K562 (cell line): ENCODE data around the gene SRCIN1. TPM values are rescaled to one million over a fixed set of nuclear protein-coding genes. Genes with fewer than 3 reads are reported as not detected.

Experiments
- ATAC-seq: fragments of 200-7000 bp; cut with Tn5 transposase; 3 replicates; pipeline ENCODE4 v1.9.1; 2020; ENCODE audit warnings: moderate library complexity
- BruUV-seq: library from RNA; stranded (reverse); fragments of 400-500 nt; replicated peaks from 2 replicates; lab custom pipeline; 2021; lab: Mats Ljungman, UMichigan
- CTCF ChIA-PET: fragments of 300-600 bp; formaldehyde crosslinking; extraction: SDS; loops from one replicate; lab custom pipeline; 2021; ENCODE audit warnings: low intra/inter-chr PET ratio; lab: Yijun Ruan, JAX
- POLR2A ChIA-PET: fragments of 300-600, 350-650 bp; sonication (Branson Sonifier 250); formaldehyde crosslinking; extraction: SDS; loops from one replicate; lab custom pipeline; 2021; ENCODE audit warnings: antibody characterized with exemption, inconsistent platforms; lab: Yijun Ruan, JAX
- DNase-seq, 4 experiments: peaks; one replicate each; pipeline versions ENCODE4 v3.0.0 to v3.0.0-alpha.2; 2011 to 2018; ENCODE audit warnings: low spot score in 3 of 4, mixed read lengths in 3 of 4; ENCODE audit errors: extremely low read depth in 1 of 4
- FAIRE-seq: peaks from 2 replicates; lab custom pipeline; 2011; peaks lifted over from hg19 to GRCh38; lab: Jason Lieb, UNC
- H2AFZ ChIP-seq: 2 replicates; pipeline ENCODE4 v1.6.0; 2011; ENCODE audit warnings: low read depth, low read length, control low read depth, inconsistent platforms
- H3K27ac ChIP-seq: fragments of 200-600 bp; 3 replicates; pipeline ENCODE4 v1.8.0; 2011; ENCODE audit warnings: low read depth, mild to moderate bottlenecking, control low read depth, inconsistent platforms, low read length, moderate library complexity, mixed read lengths; ENCODE audit errors: extremely low read depth
- H3K27me3 ChIP-seq, 2 experiments: fragments of 300-600 bp in 1 of 2; 2 replicates in 1 of 2; 3 replicates in 1 of 2; pipeline versions ENCODE4 v1.6.0 to v1.8.0; 2011; ENCODE audit warnings: inconsistent platforms in 2 of 2, low read length in 2 of 2, mild to moderate bottlenecking in 1 of 2, mixed read lengths in 1 of 2, moderate library complexity in 1 of 2; ENCODE audit not compliant: control insufficient read depth in 2 of 2, insufficient read depth in 2 of 2
- H3K36me3 ChIP-seq: fragments of 300-600 bp; 3 replicates; pipeline ENCODE4 v1.8.0; 2011; ENCODE audit warnings: mild to moderate bottlenecking, low read length, inconsistent platforms; ENCODE audit not compliant: control insufficient read depth, insufficient read depth
- H3K4me1 ChIP-seq, 2 experiments: fragments of 200-600 bp in 1 of 2; replicated peaks in 1 of 2; 2 replicates in 1 of 2; 3 replicates in 1 of 2; pipeline versions ENCODE4 v1.5.1 to v1.8.0; 2011; ENCODE audit warnings: inconsistent platforms in 2 of 2, low read length in 2 of 2, mild to moderate bottlenecking in 1 of 2, mixed read lengths in 1 of 2, moderate library complexity in 1 of 2; ENCODE audit not compliant: control insufficient read depth in 2 of 2, insufficient read depth in 2 of 2
- H3K4me2 ChIP-seq: 2 replicates; pipeline ENCODE4 v1.6.1; 2011; ENCODE audit warnings: low read length, control low read depth, inconsistent platforms, mixed read lengths; ENCODE audit not compliant: insufficient read depth
- H3K4me3 ChIP-seq: fragments of 200-600 bp; sonication (generic), shearing (Covaris generic); 2 replicates; pipeline ENCODE4 v1.5.1; 2016; ENCODE audit warnings: control low read depth, inconsistent platforms
- H3K79me2 ChIP-seq: fragments of 200-600 bp; 3 replicates; pipeline ENCODE4 v1.8.0; 2011; ENCODE audit warnings: low read length, inconsistent platforms; ENCODE audit not compliant: control insufficient read depth, insufficient read depth
- H3K9ac ChIP-seq, 2 experiments: 2 replicates each; pipeline versions ENCODE4 v1.6.0 to v1.6.1; 2011; ENCODE audit warnings: low read depth in 2 of 2, low read length in 2 of 2, control low read depth in 1 of 2, inconsistent platforms in 1 of 2, mild to moderate bottlenecking in 1 of 2, mixed read lengths in 1 of 2; ENCODE audit not compliant: insufficient read depth in 1 of 2
- H3K9me1 ChIP-seq: one replicate; pipeline ENCODE4 v1.6.0; 2011; ENCODE audit warnings: inconsistent platforms, mild to moderate bottlenecking, low read length, moderate library complexity; ENCODE audit not compliant: control insufficient read depth, insufficient read depth
- H3K9me3 ChIP-seq: replicated peaks from 2 replicates; pipeline ENCODE4 v1.5.1; 2011; ENCODE audit warnings: low read depth, low read length, inconsistent platforms; ENCODE audit not compliant: control insufficient read depth, insufficient read depth
- H4K20me1 ChIP-seq: replicated peaks from 2 replicates; pipeline ENCODE4 v1.6.1; 2011; ENCODE audit warnings: low read length, inconsistent platforms, mixed read lengths; ENCODE audit not compliant: control insufficient read depth, insufficient read depth
- CBX5 ChIP-seq: IDR thresholded peaks from 2 replicates; pipeline ENCODE4 v1.6.1; 2014; ENCODE audit warnings: low read depth, borderline replicate concordance
- ESRRB ChIP-seq: fragments of 250-450 bp; sonication (Bioruptor Pico); IDR thresholded peaks from 2 replicates; pipeline ENCODE4 v1.5.0; 2020; ENCODE audit warnings: mild to moderate bottlenecking, moderate library complexity, borderline replicate concordance
- HMGN3 ChIP-seq: IDR thresholded peaks from 2 replicates; pipeline ENCODE4 v1.6.1; 2011; ENCODE audit warnings: borderline replicate concordance, low read depth, mild to moderate bottlenecking, mixed read lengths, low read length; ENCODE audit not compliant: insufficient read length; ENCODE audit errors: extremely low read depth
- STAT5B ChIP-seq: fragments of 250-450 bp; sonication (Bioruptor Pico); IDR thresholded peaks from 2 replicates; pipeline ENCODE4 v1.8.0; 2021; ENCODE audit warnings: mild to moderate bottlenecking, inconsistent platforms
- TAF7 ChIP-seq: fragments of 450-650 bp; IDR thresholded peaks from 2 replicates; pipeline ENCODE4 v1.6.1; 2016; ENCODE audit warnings: missing genetic modification characterization, missing compliant biosample characterization
- YBX1 ChIP-seq: fragments of 450-650 bp; IDR thresholded peaks from 2 replicates; pipeline ENCODE4 v1.7.1; 2016; ENCODE audit warnings: mild to moderate bottlenecking
- ZNF518B ChIP-seq: fragments of 250-450 bp; sonication (Bioruptor Pico); IDR thresholded peaks from 2 replicates; pipeline ENCODE4 v1.5.0; 2021; ENCODE audit warnings: mild to moderate bottlenecking, moderate library complexity
- WGBS: fragments of 100-300 bp; shearing (Covaris generic); methylation state at CpG from one replicate; pipeline ENCODE4 v1.1.6; 2016; ENCODE audit warnings: low coverage, mixed read lengths; ENCODE audit not compliant: insufficient coverage; ENCODE audit errors: missing lambda C conversion rate; 5-methylcytosine and 5-hydroxymethylcytosine counted together
- in situ Hi-C: fragments of 300-500 bp; cut with MboI; formaldehyde crosslinking; loops from 4 replicates; pipeline ENCODE4 v1.15.0; 2018; ENCODE audit warnings: inconsistent platforms, mixed read lengths
- intact Hi-C: fragments of 100-400 bp; cut with micrococcal nuclease; formaldehyde crosslinking; loops from 2 replicates; pipeline ENCODE4 v1.14.2; 2022
- polyA plus RNA-seq, 8 experiments: library from polyadenylated mRNA; depleted of rRNA in 4 of 8; stranded (reverse) in 5 of 8; unstranded in 3 of 8; fragments of >200 nt; fragmentation: Nextera tagmentation in 2 of 8; fragmentation: Illumina TruSeq in 1 of 8; extraction: Ambion mirVana in 2 of 8; extraction: Trizol in 1 of 8; gene quantifications; 2 replicates each; pipeline versions ENCODE4 v1.2.1 to v1.2.3, GENCODE V29; 2011 to 2014; ENCODE audit warnings: inconsistent platforms in 1 of 8, missing spikeins in 1 of 8
- total RNA-seq, 7 experiments: library from RNA; depleted of rRNA in 6 of 7; stranded (reverse); fragments of >200 nt in 6 of 7; fragmentation: Illumina TruSeq in 2 of 7; extraction: Trizol in 2 of 7; gene quantifications; 2 replicates each; pipeline versions ENCODE4 v1.2.1 to v1.2.3, GENCODE V29; 2011 to 2021; ENCODE audit warnings: low replicate concordance in 1 of 7

The SRCIN1 gene
- total and polyA plus RNA-seq, 9 of the 15 experiments (the other 6 are each of a cell fraction or from before 2014, with no cell fraction given) = 0.09 to 0.33 (median 0.13) TPM; not detected in 6

DNA sequence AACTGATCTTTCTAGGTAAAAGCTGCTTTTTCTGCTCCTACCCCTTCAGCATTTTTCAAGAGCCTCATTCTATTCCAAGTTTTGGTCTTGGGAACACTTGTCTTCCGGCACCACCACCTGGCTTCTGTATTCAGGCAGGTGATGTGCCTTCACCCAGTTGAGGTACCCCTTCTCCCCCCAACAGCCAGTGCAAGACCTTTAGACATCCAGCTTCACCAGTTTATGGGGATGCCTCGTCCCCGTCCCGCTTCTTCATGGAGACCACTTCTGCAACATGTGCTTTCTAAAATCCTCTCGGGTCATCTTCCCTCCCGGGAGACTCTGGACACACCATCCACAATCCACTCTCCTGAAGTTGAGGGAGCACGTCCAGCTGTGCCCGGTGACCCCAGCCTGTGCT lies 69.9 kb downstream of the SRCIN1 start:
- ATAC-seq = no peak
- in situ Hi-C loops = no loop called here

GRCh38 chr17:38534498-38534885 lies 71.3 kb downstream of the SRCIN1 start:
- Histone ChIP-seq H4K20me1 (no peaks in the 10 kb centered on the region; the same call in 1 of the 2 replicates), H3K27ac (no peak overlapping the region)
- no TSS peak for BruUV-seq
- WGBS = 3% methylated on average over 7 of the region's 7 CpGs
- TF ChIP-seq YBX1 (no peak), STAT5B (no peak), ZNF518B (CRISPR knock-in tag) (no peak), ESRRB (CRISPR knock-in tag) (no peak), HMGN3 (no peak)
- TF ChIP-seq, all 486 proteins: peak for 0
- Histone ChIP-seq H3K9me1 (no peaks in the 10 kb centered on the region), H2AFZ (no peak overlapping the region), H3K4me3 (no peak overlapping the region), H3K36me3 (no peaks in the 10 kb centered on the region), H3K27me3 (peaks cover 19 to 58% of the 10 kb centered on the region in 2 experiments; a peak in 4 of 5 replicates), H3K79me2 (no peaks in the 10 kb centered on the region), H3K4me1 (peaks cover 0 to 8% of the 10 kb centered on the region in 2 experiments; a peak in 2 of 5 replicates), H3K4me2 (no peak overlapping the region), H3K9ac (no peak overlapping the region), H3K9me3 (no peaks in the 10 kb centered on the region)
- POLR2A ChIA-PET = interaction anchor here (0.7 to 1.4 kb wide), 2 partner anchors 16 to 79 kb away, joined by 3 to 4 read pairs; no protein-coding TSS in a partner anchor
- CTCF ChIA-PET = no interaction called here
- ATAC-seq = no peak
- no peak for FAIRE-seq
- intact Hi-C loops (no loop called here), in situ Hi-C loops (no loop called here)
- DNase-seq = no peak

More for the DNA sequence above, 69.9 kb downstream of the SRCIN1 start:
- BruUV-seq = no TSS peak
- ChIA-PET CTCF (no interaction called here), POLR2A (interaction anchor here (0.7 to 1.4 kb wide), 2 partner anchors 9 to 14 kb away, joined by 3 to 4 read pairs; no protein-coding TSS in a partner anchor)
- WGBS = 3% methylated on average over 8 of the region's 8 CpGs
- DNase-seq = no peak
- H3K36me3 ChIP-seq = no peaks in the 10 kb centered on the region
- no peak overlapping the region for H3K4me2 ChIP-seq
- no peak overlapping the region for H3K9ac ChIP-seq
- peaks cover 3% of the 10 kb centered on the region for H3K9me1 ChIP-seq
- H3K9me3 ChIP-seq = no peaks in the 10 kb centered on the region
- FAIRE-seq = no peak
- intact Hi-C loops = no loop called here
- no peak overlapping the region for H3K4me3 ChIP-seq
- no peak for TF ChIP-seq TAF7 (tag)
- no peak for TF ChIP-seq CBX5
- peaks cover 19 to 51% of the 10 kb centered on the region in 2 experiments; a peak in 4 of 5 replicates for H3K27me3 ChIP-seq
- peaks cover 0 to 11% of the 10 kb centered on the region in 2 experiments; a peak in 2 of 5 replicates for H3K4me1 ChIP-seq
- H3K79me2 ChIP-seq = no peaks in the 10 kb centered on the region
- H4K20me1 ChIP-seq = no peaks in the 10 kb centered on the region; the same call in 1 of the 2 replicates
- no peak overlapping the region for H2AFZ ChIP-seq
- H3K27ac ChIP-seq = no peak overlapping the region
